Measurements from ENCODE around the gene WNT1.

Gene WNT1

DNA sequence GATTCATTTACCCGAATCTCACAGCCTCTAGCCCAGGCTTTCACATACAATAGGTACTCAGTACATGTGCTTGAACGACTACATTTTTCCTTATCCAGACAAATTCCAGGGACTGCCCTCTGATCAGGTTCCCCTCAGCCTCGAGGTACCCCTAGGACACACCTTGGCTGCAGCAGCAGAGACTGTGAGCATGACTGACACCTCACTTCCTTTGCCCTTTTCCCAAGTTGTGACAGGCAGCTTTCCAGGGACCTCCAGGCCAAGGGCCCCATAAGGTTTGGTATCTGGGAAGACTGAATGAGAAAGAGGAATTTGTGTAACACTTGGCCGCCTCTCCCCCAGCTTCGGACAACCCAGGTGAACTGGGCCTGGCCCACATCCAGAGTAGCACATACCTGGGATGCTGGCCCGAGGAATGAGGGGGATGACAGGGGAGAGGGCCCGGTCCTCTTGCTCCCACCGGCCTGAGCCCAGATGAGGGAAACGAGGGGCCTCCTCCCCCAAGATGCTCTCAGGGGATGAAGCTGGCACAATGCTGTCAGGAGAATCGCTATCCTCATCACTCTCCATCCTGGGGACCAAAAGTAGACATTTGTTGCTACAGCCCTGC, 50.6 kb downstream of the WNT1 start:
- DNase-seq (ENCODE audit: low spot score) = no peak

GRCh38 chr12:49030119-49030518, 52.0 kb downstream of the WNT1 start:
- DNase-seq (ENCODE audit: low spot score) = no peak

GRCh38 chr12:49030714-49031572, 52.8 kb downstream of the WNT1 start:
- DNase-seq (ENCODE audit: low spot score) = no peak

GRCh38 chr12:49031573-49032161, 53.5 kb downstream of the WNT1 start:
- no peak for DNase-seq (ENCODE audit: low spot score)

Small RNA genes lying within 50 kb of the gene (small RNA-seq; reads per million reads assigned to genes)
- gene RNU6-940P = 0 reads per million in 2 experiments
